MM.1S (cell line): ENCODE measurements around the gene KCNQ5.

Experiments used
- CTCF ChIP-seq: fragments of 300-600 bp; sonication (generic); IDR thresholded peaks from 2 replicates; pipeline ENCODE4 v1.5.1; 2016; ENCODE audit warnings: antibody characterized with exemption, low read length, mixed read lengths
- EZH2phosphoT487 ChIP-seq: fragments of 300-600 bp; sonication (generic); IDR thresholded peaks from 2 replicates; pipeline ENCODE4 v1.6.1; 2018; ENCODE audit warnings: antibody characterized with exemption, low read length

GRCh38 chr6:72809746-72810379 lies 188.0 kb downstream of the KCNQ5 start:
- TF ChIP-seq CTCF (no peak), EZH2phosphoT487 (no peak)
